SK-N-SH (cell line): ENCODE results near the gene SBK1. TPM values are rescaled to one million over a fixed set of nuclear protein-coding genes. Genes with fewer than 3 reads are reported as not detected.

Experiments used
- CTCF ChIA-PET: fragments of 300-600, 350-600 bp; formaldehyde crosslinking; extraction: SDS; loops from one replicate; lab custom pipeline; 2021; lab: Yijun Ruan, JAX
- POLR2A ChIA-PET: fragments of 350-600 bp; sonication (Branson Sonifier 250); formaldehyde crosslinking; extraction: SDS; loops from one replicate; lab custom pipeline; 2020; ENCODE audit warnings: antibody characterized with exemption, inconsistent platforms; lab: Yijun Ruan, JAX
- DNase-seq: peaks from one replicate; pipeline ENCODE4 v3.0.0; 2012
- H2AFZ ChIP-seq: fragments of 200-600 bp; sonication (generic); 2 replicates; pipeline ENCODE4 v1.8.1; 2016; ENCODE audit warnings: antibody characterized with exemption, mild to moderate bottlenecking, low read depth
- H3F3A ChIP-seq: fragments of 200-600 bp; sonication (generic); replicated peaks from 2 replicates; pipeline ENCODE3; 2016; ENCODE audit warnings: antibody characterized with exemption, mild to moderate bottlenecking; ENCODE audit not compliant: insufficient read depth
- H3K27ac ChIP-seq, 2 experiments: fragments of 200-500 bp in 1 of 2; fragments of 200-600 bp in 1 of 2; sonication (Bioruptor generic) in 1 of 2; sonication (generic), shearing (Covaris generic) in 1 of 2; 2 replicates each; pipeline versions ENCODE4 v1.5.1 to v1.6.1; 2014 to 2016; ENCODE audit warnings: low read depth in 2 of 2, inconsistent platforms in 1 of 2, low read length in 1 of 2, mild to moderate bottlenecking in 1 of 2, mixed read lengths in 1 of 2
- H3K27me3 ChIP-seq: fragments of 200-600 bp; sonication (generic), shearing (Covaris generic); 2 replicates; pipeline ENCODE4 v1.6.1; 2016; ENCODE audit warnings: mixed run types; ENCODE audit not compliant: insufficient read depth
- H3K36me3 ChIP-seq, 2 experiments: fragments of 200-500 bp in 1 of 2; fragments of 200-600 bp in 1 of 2; sonication (Bioruptor generic) in 1 of 2; sonication (generic) in 1 of 2; replicated peaks in 1 of 2; 2 replicates each; pipeline versions ENCODE3 to v1.5.1; 2014 to 2016; ENCODE audit warnings: low read length in 1 of 2, mild to moderate bottlenecking in 1 of 2; ENCODE audit not compliant: insufficient read depth in 2 of 2, control insufficient read depth in 1 of 2
- H3K4me1 ChIP-seq, 2 experiments: fragments of 200-500 bp in 1 of 2; fragments of 200-600 bp in 1 of 2; sonication (Bioruptor generic) in 1 of 2; sonication (generic), shearing (Covaris generic) in 1 of 2; 2 replicates each; pipeline versions ENCODE4 v1.5.1 to v1.6.1; 2014 to 2016; ENCODE audit warnings: low read depth in 1 of 2, low read length in 1 of 2, mixed run types in 1 of 2; ENCODE audit not compliant: insufficient read depth in 2 of 2, control insufficient read depth in 1 of 2
- H3K4me2 ChIP-seq: fragments of 200-600 bp; sonication (generic), shearing (Covaris generic); 2 replicates; pipeline ENCODE4 v1.6.1; 2017; ENCODE audit warnings: mixed run types
- H3K4me3 ChIP-seq, 2 experiments: fragments of 200-500 bp in 1 of 2; fragments of 200-600 bp in 1 of 2; sonication (Bioruptor generic) in 1 of 2; sonication (generic), shearing (Covaris generic) in 1 of 2; 2 replicates each; pipeline versions ENCODE4 v1.5.1 to v1.8.1; 2014 to 2016; ENCODE audit warnings: low read depth in 2 of 2, inconsistent platforms in 1 of 2, low read length in 1 of 2, mild to moderate bottlenecking in 1 of 2, mixed read lengths in 1 of 2, moderate library complexity in 1 of 2
- H3K79me2 ChIP-seq: fragments of 200-600 bp; sonication (generic); 2 replicates; pipeline ENCODE4 v1.8.1; 2017; ENCODE audit warnings: mild to moderate bottlenecking; ENCODE audit not compliant: insufficient read depth
- H3K9ac ChIP-seq: fragments of 200-600 bp; sonication (generic); 2 replicates; pipeline ENCODE4 v1.6.1; 2017; ENCODE audit warnings: mixed run types
- H3K9me2 ChIP-seq: fragments of 200-600 bp; sonication (generic); 2 replicates; pipeline ENCODE4 v1.6.1; 2017; ENCODE audit warnings: mixed run types
- H3K9me3 ChIP-seq: fragments of 200-600 bp; sonication (generic); 2 replicates; pipeline ENCODE4 v1.6.1; 2017; ENCODE audit warnings: mixed run types, mild to moderate bottlenecking, moderate library complexity
- H4K20me1 ChIP-seq: fragments of 200-600 bp; sonication (generic); 2 replicates; pipeline ENCODE4 v1.6.1; 2017; ENCODE audit warnings: mild to moderate bottlenecking, mixed run types; ENCODE audit not compliant: insufficient read depth
- CHD2 ChIP-seq: fragments of 150-350 bp; IDR thresholded peaks from 2 replicates; pipeline ENCODE4 v1.6.1; 2018; ENCODE audit warnings: low read length; ENCODE audit not compliant: partially characterized antibody
- ELF1 ChIP-seq: IDR thresholded peaks from 2 replicates; pipeline ENCODE4 v1.4.0; 2012
- EZH2phosphoT487 ChIP-seq: fragments of 200-600 bp; sonication (generic); IDR thresholded peaks from 2 replicates; pipeline ENCODE4 v1.6.1; 2017; ENCODE audit warnings: low read depth, mixed run types, mild to moderate bottlenecking, antibody characterized with exemption, moderate library complexity, borderline replicate concordance
- FOSL2 ChIP-seq: IDR thresholded peaks from 2 replicates; pipeline ENCODE4 v1.4.0; 2012; ENCODE audit warnings: low read depth, mild to moderate bottlenecking, moderate library complexity, borderline replicate concordance
- MEF2A ChIP-seq: IDR thresholded peaks from 2 replicates; pipeline ENCODE4 v1.4.0; 2012; ENCODE audit warnings: low read depth, borderline replicate concordance
- MXI1 ChIP-seq: IDR thresholded peaks from 2 replicates; pipeline ENCODE4 v1.6.1; 2012; ENCODE audit warnings: mild to moderate bottlenecking, low read depth, low read length, improper control_type of control experiment
- NRF1 ChIP-seq: IDR thresholded peaks from 2 replicates; pipeline ENCODE4 v1.6.1; 2012; ENCODE audit warnings: low read depth, mild to moderate bottlenecking, low read length
- RAD21 ChIP-seq: IDR thresholded peaks from 2 replicates; pipeline ENCODE4 v1.6.1; 2012; ENCODE audit warnings: mild to moderate bottlenecking, low read length
- RFX5 ChIP-seq: IDR thresholded peaks from 2 replicates; pipeline ENCODE4 v1.6.1; 2012; ENCODE audit warnings: mild to moderate bottlenecking, improper control_type of control experiment, low read length
- RXRA ChIP-seq: IDR thresholded peaks from 2 replicates; pipeline ENCODE4 v1.4.0; 2012; ENCODE audit warnings: low read depth, mild to moderate bottlenecking, borderline replicate concordance
- TCF12 ChIP-seq: IDR thresholded peaks from 2 replicates; pipeline ENCODE4 v1.4.0; 2012
- USF1 ChIP-seq: IDR thresholded peaks from 2 replicates; pipeline ENCODE4 v1.4.0; 2012; ENCODE audit warnings: low read depth, borderline replicate concordance
- WGBS: methylation state at CpG from one replicate; pipeline ENCODE4 v1.1.6; 2017; ENCODE audit warnings: low lambda C conversion rate; 5-methylcytosine and 5-hydroxymethylcytosine counted together
- polyA plus RNA-seq, 3 experiments: library from polyadenylated mRNA; depleted of rRNA; stranded (reverse); fragments of >200 nt; gene quantifications; 2 replicates each; pipeline ENCODE4 v1.2.3, GENCODE V29; 2012
- TF ChIP-seq, protein P1 (sequence below): IDR thresholded peaks from 2 replicates; pipeline ENCODE4 v1.4.0; 2012; ENCODE audit warnings: low read depth

Gene SBK1
- polyA plus RNA-seq, 1 of the 3 experiments (the other 2 are of a cell fraction): 0.36 TPM

DNA sequence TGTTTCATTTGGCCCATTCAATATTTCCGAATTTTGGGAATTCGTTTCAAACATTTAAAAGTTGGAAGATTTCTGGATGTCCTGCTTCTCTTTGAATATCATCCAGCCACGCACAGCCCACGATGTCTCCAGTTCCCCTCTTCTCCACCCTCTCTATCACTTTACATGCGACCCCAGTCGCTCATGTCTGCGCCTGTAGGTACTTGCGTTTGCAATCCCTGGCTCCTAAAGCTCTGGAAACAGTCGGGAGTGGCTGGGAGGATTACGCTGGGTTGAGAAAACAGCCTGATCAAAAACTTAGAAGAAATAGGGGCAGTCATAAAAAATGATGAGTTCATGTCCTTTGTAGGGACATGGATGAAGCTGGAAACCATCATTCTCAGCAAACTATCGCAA is 1.5 kb upstream of the SBK1 start:
- Histone ChIP-seq H3K79me2 (no peaks in the 10 kb centered on the region), H3K9ac (no peak overlapping the region), H2AFZ (no peak overlapping the region), H3K4me2 (no peak overlapping the region), H4K20me1 (no peaks in the 10 kb centered on the region), H3K27me3 (0 out of 2 replicates have a peak, but pooled peaks cover 10% of the 10 kb centered on the region), H3K9me3 (no peaks in the 10 kb centered on the region), H3K36me3 (no peaks in the 10 kb centered on the region), H3K4me1 (peaks cover 3 to 17% of the 10 kb centered on the region in 2 experiments; a peak in 1 of 4 replicates), H3K27ac (peak overlapping the region in 1 of 2 experiments; percentile 78; a peak in 2 of 4 replicates), H3K4me3 (peak overlapping the region in 1 of 2 experiments; percentile 33; a peak in 2 of 4 replicates), H3F3A (peaks cover 4% of the 10 kb centered on the region), H3K9me2 (no peaks in the 10 kb centered on the region)
- POLR2A ChIA-PET: interaction anchor here (1.0 to 2.0 kb wide), 3 partner anchors 9 to 12 kb away, joined by 5 to 9 read pairs (median 5); no protein-coding TSS in a partner anchor
- 0 out of 2 replicates have a peak, but pooled peaks have one; percentile 11 for TF ChIP-seq MXI1
- TF ChIP-seq ELF1: no peak
- CTCF ChIA-PET: interaction anchor here (1.1 to 10.5 kb wide), 5 partner anchors 9 to 80 kb away, joined by 4 to 82 read pairs (median 15); no protein-coding TSS in a partner anchor
- 37% methylated on average over 11 of the region's 11 CpGs for WGBS
- no peak for DNase-seq

DNA sequence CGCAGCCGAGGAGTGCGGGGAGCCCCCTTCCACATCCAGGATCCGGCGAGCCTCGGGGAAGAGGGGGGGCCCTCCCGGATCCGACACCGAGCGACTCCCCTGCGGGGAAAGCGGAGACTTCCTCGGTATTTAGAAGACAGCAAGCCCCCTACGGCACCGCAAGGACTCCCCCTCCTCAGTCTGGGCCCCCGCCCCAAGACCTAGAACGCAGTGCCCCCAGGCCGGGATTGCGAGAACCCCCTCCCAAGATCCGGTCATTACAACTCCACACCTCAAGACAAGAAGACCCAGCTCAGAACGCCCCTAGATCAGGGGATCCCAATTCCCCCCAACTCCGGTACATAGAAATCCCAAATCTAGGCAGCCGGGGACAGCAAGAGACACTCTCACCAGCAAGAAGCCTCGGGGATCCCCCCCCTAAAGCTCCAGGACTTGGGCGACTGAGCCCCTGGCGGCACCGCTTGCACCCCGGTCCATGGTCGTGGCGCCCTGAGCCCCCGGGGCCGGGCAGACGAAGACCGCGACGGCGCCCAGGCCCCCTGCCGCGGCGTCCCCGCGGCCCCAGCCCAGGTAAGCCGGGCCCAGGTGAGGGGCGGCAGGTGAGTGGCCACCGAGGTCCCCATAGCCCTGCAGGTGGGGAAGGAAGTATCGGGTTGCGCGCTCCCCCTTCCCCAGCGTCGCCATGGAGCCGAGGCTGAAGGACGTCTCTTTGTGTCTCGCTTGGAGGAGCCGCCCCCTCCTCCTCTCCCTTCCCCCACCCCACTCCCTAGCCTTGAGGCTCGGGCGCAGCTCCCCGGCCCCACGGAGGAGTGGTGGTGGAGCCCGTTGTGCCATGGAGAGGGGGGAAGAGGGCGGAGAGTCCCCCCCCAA is 641 bp downstream of the SBK1 start:
- H3K4me3 ChIP-seq: peak overlapping the region; percentile 63 to 70
- H3K36me3 ChIP-seq: no peaks in the 10 kb centered on the region
- H3K79me2 ChIP-seq: no peaks in the 10 kb centered on the region
- H3K4me1 ChIP-seq: peaks cover 3 to 17% of the 10 kb centered on the region in 2 experiments; a peak in 1 of 4 replicates
- peak overlapping the region; percentile 42; the same call in 1 of the 2 replicates for H3K9ac ChIP-seq
- ChIA-PET POLR2A (interaction anchor here (0.6 to 2.0 kb wide), 3 partner anchors 9 to 15 kb away, joined by 3 to 9 read pairs (median 6); no protein-coding TSS in a partner anchor), CTCF (interaction anchor here (1.1 to 10.5 kb wide), 7 partner anchors 9 to 34 kb away, joined by 3 to 82 read pairs (median 5); no protein-coding TSS in a partner anchor)
- H3K9me3 ChIP-seq: no peaks in the 10 kb centered on the region
- peaks cover 4% of the 10 kb centered on the region for H3F3A ChIP-seq
- H3K27ac ChIP-seq: peak overlapping the region in 1 of 2 experiments; percentile 81; a peak in 2 of 4 replicates
- peak; percentile 74 for DNase-seq
- H2AFZ ChIP-seq: peak overlapping the region; percentile 83; the same call in 1 of the 2 replicates
- no peaks in the 10 kb centered on the region for H3K9me2 ChIP-seq
- H3K27me3 ChIP-seq: 0 out of 2 replicates have a peak, but pooled peaks cover 10% of the 10 kb centered on the region
- 5% methylated on average over 4 of the region's 60 CpGs for WGBS
- H4K20me1 ChIP-seq: no peaks in the 10 kb centered on the region
- peak; percentile 54 for TF ChIP-seq CHD2
- no peak for TF ChIP-seq NRF1
- no peak for TF ChIP-seq RFX5
- TF ChIP-seq RXRA: no peak
- TF ChIP-seq TCF12: no peak
- peak overlapping the region; percentile 88 for H3K4me2 ChIP-seq

GRCh38 chr16:28293601-28293960 is 1.3 kb downstream of the SBK1 start:
- no peak overlapping the region for H2AFZ ChIP-seq
- H3K9me2 ChIP-seq: no peaks in the 10 kb centered on the region
- H3K36me3 ChIP-seq: no peaks in the 10 kb centered on the region
- H3F3A ChIP-seq: peaks cover 4% of the 10 kb centered on the region
- no peaks in the 10 kb centered on the region for H3K79me2 ChIP-seq
- ChIA-PET POLR2A (interaction anchor here (1.7 kb wide), 1 partner anchor 12 kb away, joined by 6 read pairs; no protein-coding TSS in a partner anchor), CTCF (interaction anchor here (1.2 to 10.5 kb wide), 5 partner anchors 11 to 28 kb away, joined by 4 to 82 read pairs (median 15); no protein-coding TSS in a partner anchor)
- no peaks in the 10 kb centered on the region for H3K9me3 ChIP-seq
- H4K20me1 ChIP-seq: no peaks in the 10 kb centered on the region
- DNase-seq: no peak
- TF ChIP-seq RAD21 (no peak), EZH2phosphoT487 (no peak), TCF12 (no peak), MEF2A (no peak), USF1 (no peak), RFX5 (no peak), NRF1 (no peak), FOSL2 (no peak)
- TF ChIP-seq, protein P1, sequence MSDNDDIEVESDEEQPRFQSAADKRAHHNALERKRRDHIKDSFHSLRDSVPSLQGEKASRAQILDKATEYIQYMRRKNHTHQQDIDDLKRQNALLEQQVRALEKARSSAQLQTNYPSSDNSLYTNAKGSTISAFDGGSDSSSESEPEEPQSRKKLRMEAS: no peak
- H3K27ac ChIP-seq: peak overlapping the region in 1 of 2 experiments; percentile 81; a peak in 2 of 4 replicates
- H3K4me3 ChIP-seq: peak overlapping the region in 1 of 2 experiments; percentile 70; a peak in 2 of 4 replicates
- H3K4me2 ChIP-seq: peak overlapping the region; percentile 88
- H3K9ac ChIP-seq: no peak overlapping the region
- WGBS: 25% methylated on average over 8 of the region's 10 CpGs
- 0 out of 2 replicates have a peak, but pooled peaks cover 10% of the 10 kb centered on the region for H3K27me3 ChIP-seq
- H3K4me1 ChIP-seq: peaks cover 3 to 17% of the 10 kb centered on the region in 2 experiments; a peak in 1 of 4 replicates
